Stimulated activated CD8-positive, alpha-beta memory T cell treated with anti-CD3 and anti-CD28 coated beads, Interleukin-7, amount 100 ng/mL, for 4 hours (primary cell): Measurements from ENCODE around the gene ASCL5.
A peak's percentile ranks its signal among the peaks of the same experiment; 100 is the strongest.

Experiments used
- DNase-seq, 2 donors: peaks; one replicate each; pipeline ENCODE4 v3.0.0-alpha.2; 2020; ENCODE audit warnings: low read depth in 2 of 2

ASCL5 gene

DNA sequence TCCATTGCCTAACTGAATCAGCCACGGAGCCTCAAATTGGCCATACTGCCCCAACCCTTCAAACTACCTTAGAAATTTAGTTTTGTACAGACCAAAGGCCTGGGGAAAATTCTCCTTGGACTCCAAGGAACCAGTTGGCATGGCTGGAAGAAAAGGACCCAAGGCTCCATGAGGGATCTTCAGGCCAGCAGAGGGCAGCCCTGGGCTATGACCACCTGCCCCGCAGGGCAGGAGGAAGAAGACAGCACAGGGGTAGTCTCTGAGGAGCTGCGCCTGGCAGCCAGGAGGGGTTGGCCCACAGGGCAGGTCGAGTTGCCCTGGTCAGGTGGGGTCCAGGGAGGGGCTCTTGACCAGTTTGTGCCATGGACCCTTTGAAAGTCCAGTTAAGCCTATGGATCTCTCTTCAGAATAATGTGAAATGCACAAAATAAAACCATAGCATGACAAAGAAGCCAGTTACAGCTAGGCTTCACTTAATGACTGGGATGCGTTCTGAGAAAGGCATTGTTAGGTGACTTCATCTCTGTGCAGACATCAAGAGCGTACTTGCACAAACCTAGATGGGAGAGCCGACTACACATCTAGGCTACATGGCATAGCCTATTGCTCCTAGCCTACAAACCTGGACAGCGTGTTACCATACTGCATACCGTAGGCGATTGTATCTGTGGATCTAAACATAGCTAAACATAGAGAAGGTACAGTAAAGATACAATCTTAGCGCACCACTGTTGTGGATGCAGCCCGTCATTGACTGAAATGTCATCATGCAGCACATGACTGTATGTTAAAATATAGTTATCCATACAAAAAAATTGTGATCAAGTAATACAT is 40.9 kb downstream of the ASCL5 start:
- peak; percentile 5 to 10 for DNase-seq

DNA sequence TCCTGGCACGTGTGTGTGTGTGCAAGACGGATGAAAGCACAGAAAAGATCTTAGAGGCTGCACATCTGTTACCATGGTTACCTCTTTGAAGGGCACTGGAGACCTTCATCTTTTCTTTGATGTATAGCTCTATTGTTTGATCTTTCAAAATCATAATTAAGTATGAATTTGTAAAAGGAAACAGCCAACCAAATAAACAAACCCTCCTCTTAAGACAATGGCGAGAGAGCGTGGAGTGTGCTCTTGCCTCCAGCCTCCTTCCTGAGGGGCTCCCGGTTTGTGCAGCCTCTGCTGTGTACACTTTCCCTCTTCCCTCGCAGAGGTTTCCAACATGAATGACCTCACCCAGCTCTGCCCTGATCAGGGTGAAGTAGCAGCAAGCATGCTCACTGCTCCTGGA is 42.7 kb downstream of the ASCL5 start:
- DNase-seq: no peak

DNA sequence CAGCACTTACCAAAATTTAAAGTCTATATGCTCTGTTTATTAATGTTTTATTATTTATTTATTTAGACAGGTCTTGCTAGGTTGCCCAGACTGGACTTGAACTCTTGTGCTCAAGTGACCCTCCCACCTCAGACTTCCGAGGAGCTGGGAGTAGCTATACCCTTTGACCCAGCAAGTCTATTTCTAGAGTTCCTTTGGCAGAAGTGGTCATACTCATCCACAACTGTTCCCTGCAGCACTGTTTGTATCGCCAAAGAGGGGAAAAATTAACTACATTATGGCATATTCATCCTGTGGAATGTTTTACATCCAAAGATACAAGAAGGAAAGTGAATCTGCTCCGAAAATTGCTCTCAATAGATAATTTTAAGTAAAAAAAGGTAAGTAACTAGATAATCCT is 43.2 kb downstream of the ASCL5 start:
- no peak for DNase-seq

DNA sequence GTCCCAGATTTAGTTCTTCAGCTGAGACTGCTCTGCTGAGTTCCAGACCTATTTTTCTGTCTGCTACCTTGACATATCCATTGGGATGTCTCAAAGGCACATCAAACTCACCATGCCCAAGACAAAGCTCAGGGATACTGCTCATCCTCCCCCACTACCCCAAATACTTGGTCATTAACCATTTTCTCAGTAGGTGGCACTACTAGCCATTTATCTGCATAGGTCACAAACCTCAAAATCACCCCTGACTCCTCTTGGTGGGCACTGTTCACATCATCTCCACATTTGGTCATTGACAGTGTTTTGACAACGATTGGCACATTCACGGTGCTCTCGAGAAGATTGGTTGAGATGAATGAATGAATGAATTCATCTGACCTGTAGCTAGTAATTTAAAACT is 46.8 kb downstream of the ASCL5 start:
- DNase-seq: no peak

DNA sequence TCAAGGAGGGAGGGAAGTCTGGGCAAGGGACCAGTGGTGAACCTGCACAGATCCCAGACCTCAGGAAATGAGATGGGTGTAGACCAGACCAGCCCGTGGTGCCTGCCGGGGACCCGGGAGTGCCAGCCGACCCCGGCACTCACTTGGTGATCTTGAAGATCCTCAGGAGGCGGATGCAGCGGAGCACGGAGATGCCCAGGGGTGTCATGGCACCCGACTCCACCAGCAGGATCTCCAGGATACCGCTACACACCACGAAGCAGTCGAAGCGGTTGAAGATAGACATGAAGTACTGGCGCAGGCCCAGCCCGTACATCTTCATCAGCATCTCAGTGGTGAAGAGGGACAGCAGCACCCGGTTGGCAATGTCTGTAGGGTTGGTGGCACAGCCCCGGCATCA is 49.2 kb downstream of the ASCL5 start:
- DNase-seq: no peak

DNA sequence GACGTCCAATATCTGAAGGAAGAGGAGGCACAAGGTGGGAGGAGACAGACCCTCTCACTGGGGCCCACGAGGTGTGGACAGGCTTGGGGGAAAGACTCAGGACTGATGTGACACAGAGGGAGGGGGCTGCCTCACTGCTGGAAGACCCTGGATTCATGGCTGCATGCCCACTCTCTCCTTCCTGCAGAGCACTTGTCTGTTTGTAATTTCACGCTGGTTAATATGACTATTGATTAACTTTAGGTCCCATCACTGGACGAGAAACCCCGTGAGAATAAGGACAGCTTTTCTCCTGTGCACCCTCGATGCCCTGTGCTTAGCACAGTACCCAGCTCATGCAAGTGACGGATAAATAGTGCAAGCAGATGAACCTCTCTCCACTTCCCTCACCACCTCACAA is 49.9 kb downstream of the ASCL5 start:
- DNase-seq: no peak

DNA sequence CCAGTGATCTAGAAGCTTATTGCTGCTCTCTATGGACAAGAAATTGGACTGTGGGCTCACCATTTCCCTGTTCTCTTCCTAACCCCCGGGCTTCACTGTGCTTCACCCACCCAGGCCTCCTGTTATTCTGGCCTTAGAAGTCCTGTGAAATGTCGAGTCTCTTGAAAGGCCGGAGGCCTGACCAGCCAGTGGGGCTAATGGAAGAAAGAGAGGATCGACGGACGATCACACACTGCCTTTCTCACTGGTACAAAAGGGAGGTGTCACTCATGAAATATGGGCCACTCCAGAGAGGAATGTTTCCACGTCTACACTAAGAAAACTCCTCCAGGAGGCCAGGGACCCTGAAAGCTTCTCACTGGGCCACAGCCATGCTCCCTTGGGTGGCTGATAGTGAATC is 50.9 kb downstream of the ASCL5 start:
- DNase-seq: no peak

DNA sequence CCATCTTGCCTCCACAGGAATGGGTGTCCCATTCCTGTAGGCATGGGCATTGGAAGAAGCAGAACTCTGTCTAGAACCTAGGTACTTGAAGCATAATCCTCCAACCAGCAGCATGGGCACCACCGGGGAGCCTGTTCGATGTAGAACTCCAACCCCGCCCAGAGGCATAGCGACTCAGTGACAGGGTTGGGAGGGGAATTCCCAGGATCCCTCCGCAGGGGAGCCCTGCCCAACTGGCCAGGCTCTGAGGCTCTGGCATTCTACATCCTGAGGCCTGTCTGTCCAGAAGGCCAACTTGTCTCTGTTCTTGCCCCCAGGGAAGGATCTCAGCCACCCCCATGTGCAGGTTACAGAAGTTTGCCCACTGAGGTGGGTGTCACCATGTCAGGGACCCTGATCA is 53.0 kb downstream of the ASCL5 start:
- DNase-seq: no peak

DNA sequence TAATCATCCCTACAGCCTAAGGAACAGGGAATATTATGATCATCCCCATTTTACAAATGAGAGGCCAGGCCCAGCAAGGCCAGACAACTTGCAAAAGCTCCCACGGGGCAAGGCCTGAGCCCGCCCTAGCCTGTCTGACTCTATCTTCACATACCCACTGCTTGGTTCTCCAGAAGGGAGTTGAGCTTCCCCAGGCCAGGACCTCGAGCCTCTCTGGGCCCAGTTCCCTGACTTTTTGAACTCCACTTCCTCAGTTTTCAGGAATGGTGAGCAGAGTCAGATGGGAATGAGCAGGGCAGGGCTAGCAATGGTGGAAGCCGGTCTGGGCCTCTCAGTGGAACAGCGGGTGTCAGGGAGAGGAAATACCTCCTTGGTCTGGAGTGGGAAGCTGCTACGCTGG is 54.1 kb downstream of the ASCL5 start:
- no peak for DNase-seq

DNA sequence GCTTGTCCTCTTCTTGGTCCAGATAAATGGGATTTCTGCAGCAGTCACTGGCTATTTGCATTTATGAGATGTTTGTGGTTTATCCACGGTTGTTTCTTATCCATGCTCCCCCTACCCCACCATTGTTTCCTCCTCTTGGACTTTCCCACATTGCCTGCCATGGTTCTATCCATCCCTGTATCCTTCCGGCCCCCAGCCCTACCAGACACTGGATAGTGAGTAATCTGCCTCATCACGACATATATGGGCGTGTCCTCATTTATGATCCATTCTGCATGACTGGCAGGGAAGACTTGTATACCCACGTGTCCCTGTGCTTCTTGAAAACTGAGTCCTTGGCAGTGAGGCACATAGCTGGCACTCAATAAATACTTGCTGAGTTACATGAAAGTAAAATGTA is 54.8 kb downstream of the ASCL5 start:
- no peak for DNase-seq

DNA sequence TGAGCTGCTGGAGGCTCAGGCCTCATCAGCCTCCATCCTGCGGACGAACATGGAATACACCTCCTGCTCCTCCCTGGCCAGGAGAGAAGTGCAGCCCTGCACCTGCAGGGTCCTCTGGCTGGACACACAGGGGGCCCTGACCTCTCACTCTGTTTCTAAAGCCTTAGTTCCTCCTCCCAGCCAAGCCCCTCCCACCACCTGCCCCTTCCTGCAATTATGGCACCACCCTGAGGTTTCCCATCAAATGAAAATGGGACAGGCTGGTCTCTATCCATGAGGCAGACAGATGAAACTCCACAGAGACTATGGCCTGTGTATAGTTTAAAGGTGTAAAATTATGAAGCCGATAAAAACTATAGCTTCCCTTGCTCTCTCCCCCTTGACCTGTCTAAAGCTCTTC is 57.3 kb downstream of the ASCL5 start:
- DNase-seq: no peak

DNA sequence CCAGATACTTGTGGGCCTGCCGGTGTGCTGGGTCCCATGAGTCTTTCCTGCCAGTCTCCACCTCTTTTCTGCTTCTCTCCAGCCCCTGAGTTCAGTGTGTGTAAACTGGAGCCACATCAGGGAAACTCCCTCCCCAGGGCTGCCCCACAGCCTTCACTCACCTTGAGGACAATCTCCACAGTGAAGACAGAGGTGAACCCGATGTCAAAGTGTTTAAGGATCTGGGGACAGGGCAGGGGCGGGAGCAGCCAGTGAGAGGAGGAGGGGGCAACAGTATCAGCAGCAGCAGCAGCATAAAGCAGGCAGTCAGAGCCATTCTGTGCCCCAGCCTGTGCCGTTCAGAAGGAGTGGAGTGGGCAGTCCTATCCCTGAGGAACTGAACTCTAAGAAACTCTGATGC is 58.0 kb downstream of the ASCL5 start:
- no peak for DNase-seq

DNA sequence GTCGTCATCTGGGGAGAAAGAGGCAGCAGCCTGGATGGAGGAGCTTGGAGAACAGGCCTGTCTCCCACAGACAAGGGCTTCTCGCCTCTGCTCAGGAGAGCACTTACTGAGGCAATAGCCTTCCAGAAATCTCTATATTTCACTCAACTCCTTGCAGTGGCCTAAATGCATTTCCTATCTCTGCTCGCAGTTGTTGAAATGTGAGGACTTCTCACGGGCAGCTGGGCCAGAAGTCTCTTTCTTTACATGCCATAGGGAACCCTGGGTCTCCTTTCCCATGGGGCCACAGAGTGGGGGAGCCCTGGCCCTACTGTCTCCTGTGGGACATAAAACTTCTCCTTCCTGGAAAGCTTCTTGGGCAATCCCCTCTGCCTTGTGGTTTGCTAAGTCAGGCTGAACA is 60.0 kb downstream of the ASCL5 start:
- DNase-seq: no peak

DNA sequence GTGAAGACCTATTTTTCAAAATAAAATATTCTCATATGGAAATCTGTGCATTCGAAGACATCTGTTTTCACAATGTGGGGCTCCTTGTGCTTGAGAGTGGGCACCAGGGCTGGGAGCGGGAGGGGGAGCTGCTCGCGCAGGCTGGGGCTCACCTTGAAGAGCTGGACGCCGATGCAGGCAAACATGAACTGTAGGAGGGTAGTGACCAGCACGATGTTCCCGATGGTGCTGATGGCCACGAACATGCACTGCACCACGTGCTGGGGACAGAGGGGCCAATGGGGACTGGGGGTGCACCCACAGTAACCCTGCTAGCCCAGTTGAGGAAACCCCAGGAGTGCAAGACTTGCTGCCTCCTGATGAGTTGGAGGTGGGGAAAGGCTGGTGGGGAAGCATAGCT is 61.3 kb downstream of the ASCL5 start:
- no peak for DNase-seq

DNA sequence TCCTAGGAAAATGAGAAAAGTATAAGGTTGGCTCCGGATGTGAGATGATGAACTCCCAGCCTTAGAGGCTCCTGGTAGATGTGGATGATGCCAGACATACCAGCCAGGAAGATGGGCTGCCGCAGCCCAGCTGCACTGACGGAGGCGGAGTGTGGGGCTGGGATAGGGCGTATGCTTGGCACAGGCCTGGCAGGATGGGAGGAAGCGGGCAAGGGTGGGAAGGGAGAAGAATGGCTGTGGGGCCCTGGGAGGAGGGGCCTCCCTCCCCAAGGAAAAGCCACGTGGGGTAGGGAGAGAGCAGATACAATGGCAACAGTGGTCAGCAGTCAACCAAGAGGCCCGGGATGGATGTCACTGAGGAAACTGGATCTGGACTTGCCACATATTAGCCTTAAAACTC is 62.2 kb downstream of the ASCL5 start:
- DNase-seq: no peak
